ENCODE measurements around the gene METTL21C. TPM values are rescaled to one million over a fixed set of nuclear protein-coding genes. Genes with fewer than 3 reads are reported as not detected.

The METTL21C gene
- total and polyA plus RNA-seq, 7 donors = 0.19 to 12.5 (median 0.34) TPM

DNA sequence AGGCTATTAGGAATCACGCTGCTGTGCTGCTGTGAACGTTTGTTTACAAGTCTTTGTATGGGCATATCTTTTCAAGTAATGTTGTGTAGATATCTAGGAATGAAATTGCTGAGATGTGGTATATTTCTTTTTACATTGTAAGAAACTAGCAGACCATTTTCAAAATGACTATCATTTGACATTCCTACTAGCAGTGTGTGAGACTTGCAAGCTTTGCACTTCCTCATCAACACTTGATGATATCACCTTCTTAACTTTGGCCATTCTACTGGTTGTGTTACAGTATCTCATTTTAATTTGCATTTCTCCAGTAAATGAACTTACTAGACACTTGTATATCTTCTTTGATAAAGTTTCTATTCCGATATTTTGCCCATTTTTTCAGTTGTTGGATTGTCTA lies 12.1 kb downstream of the METTL21C start:
- WGBS, 3 donors = 82 to 83% (median 83%) methylated on average over 3 of the region's 3 CpGs
- Histone ChIP-seq H3K27ac (no peak overlapping the region), H3K27me3 (ENCODE audit: insufficient read depth in 3 of 3, low read length in 2 of 3) (no peaks in the 10 kb centered on the region), H3K4me1 (peaks cover 14% of the 10 kb centered on the region), H3K36me3 (ENCODE audit: insufficient read depth in 1 of 2, low read depth in 1 of 2) (peaks cover 0 to 13% of the 10 kb centered on the region in 2 donors), H3K4me3 (no peak overlapping the region), H3K9me3 (no peaks in the 10 kb centered on the region)
- no peak for TF ChIP-seq CTCF (IDR thresholded peaks at IDR 0.05)
- ATAC-seq = no peak
- intact Hi-C loops (cut with DNase I) = no loop called here
- no peak for DNase-seq

- intact Hi-C loops (cut with DNase I) = no loop called here
- H3K4me1 ChIP-seq = peaks cover 19% of the 10 kb centered on the region
- H3K4me3 ChIP-seq = no peak overlapping the region
- peaks cover 0 to 13% of the 10 kb centered on the region in 2 donors for H3K36me3 ChIP-seq (ENCODE audit: insufficient read depth in 1 of 2, low read depth in 1 of 2)
- H3K27me3 ChIP-seq (ENCODE audit: insufficient read depth in 3 of 3, low read length in 2 of 3) = no peaks in the 10 kb centered on the region
- no peaks in the 10 kb centered on the region for H3K9me3 ChIP-seq
- ATAC-seq = no peak
- WGBS, 3 donors = 63 to 73% (median 67%) methylated on average over 4 of the region's 4 CpGs
- no peak for DNase-seq
- no peak for TF ChIP-seq CTCF (IDR thresholded peaks at IDR 0.05)
- H3K27ac ChIP-seq = no peak overlapping the region
These were observed 12.6 kb downstream of the METTL21C start for GRCh38 chr13:102682211-102682610.

DNA sequence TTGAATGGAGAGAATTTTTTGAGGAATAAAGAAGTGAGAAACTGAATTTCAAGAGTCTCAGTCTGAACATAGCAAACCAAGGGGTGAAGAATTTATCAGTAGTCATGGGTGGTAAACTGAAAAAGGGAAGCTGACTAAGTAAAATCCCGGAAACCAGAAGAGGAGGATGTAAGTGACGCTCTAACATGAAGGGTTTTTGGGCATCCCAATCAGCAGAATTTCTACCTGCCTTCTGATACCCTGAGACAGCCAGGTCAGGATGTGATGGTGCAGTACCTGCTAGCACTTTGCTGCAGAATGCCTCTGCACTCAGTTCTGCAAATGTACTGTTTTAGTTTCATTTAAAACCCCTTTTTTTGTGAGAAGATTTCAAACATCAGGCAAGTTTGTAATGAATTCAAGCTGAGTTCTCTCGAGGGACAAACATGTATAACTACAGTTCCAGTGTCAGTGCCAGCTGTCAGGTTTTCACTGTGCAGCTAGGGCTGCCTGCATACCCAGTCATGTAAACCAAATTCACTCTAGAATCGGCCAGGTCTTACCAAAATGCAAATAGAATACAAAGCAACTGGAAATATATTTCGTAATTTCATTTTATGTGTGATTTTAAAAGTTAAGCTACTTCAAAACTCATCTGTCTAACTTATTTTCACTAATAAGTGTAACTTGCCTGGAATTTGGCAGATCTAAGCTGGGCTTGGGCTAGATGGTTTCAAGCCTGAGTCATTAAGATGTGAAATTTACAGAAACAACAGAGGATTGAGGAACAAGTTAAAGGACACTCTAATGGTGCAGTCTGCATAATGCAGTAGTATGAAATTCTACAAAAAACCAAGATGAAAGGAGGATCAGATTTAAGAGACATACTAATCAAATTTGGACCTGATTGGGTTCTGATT lies 13.8 kb downstream of the METTL21C start:
- intact Hi-C loops (cut with DNase I) = no loop called here
- Histone ChIP-seq H3K4me3 (no peak overlapping the region), H3K27ac (peak overlapping the region; percentile 8), H3K4me1 (peaks cover 28% of the 10 kb centered on the region), H3K27me3 (ENCODE audit: insufficient read depth in 3 of 3, low read length in 2 of 3) (no peaks in the 10 kb centered on the region), H3K36me3 (ENCODE audit: insufficient read depth in 1 of 2, low read depth in 1 of 2) (peaks cover 0 to 14% of the 10 kb centered on the region in 2 donors), H3K9me3 (no peaks in the 10 kb centered on the region)
- DNase-seq (no peak), ATAC-seq (no peak)
- 56 to 60% (median 60%) methylated on average over 5 of the region's 5 CpGs for WGBS, 3 donors
- TF ChIP-seq CTCF (IDR thresholded peaks at IDR 0.05) = no peak

DNA sequence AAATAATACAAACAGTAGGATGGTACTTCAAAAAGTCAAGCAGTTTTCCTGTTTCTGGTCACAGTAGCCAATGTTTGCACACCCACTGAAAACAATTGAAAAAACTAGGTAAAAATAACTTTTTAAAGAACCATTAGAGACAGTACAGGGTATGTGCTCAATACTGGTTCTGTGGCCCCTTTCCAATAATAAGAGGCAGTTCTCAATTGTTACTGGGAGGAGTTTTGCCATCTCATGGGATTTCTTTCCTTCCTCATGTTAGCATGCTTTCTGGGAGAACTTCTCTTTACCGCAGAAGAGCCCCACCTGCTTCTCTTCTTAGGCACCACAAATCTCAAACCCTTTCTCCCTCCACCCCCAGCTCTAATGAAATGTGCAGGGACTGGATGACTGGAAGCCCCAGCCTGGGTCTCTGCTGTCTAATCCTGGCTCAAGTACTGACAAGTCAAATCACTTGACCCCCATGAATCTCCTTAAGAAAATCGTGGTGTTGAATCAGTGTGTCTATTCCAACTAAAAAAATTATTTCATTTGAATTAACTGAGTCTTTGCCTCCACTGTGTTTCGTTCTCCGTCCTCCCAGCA lies 14.6 kb downstream of the METTL21C start:
- no peak for TF ChIP-seq CTCF (IDR thresholded peaks at IDR 0.05)
- 64 to 83% (median 81%) methylated on average over 4 of the region's 4 CpGs for WGBS, 3 donors
- Histone ChIP-seq H3K36me3 (ENCODE audit: insufficient read depth in 1 of 2, low read depth in 1 of 2) (peaks cover 0 to 22% of the 10 kb centered on the region in 2 donors), H3K27me3 (ENCODE audit: insufficient read depth in 3 of 3, low read length in 2 of 3) (no peaks in the 10 kb centered on the region), H3K4me3 (no peak overlapping the region), H3K27ac (no peak overlapping the region), H3K9me3 (no peaks in the 10 kb centered on the region), H3K4me1 (peaks cover 36% of the 10 kb centered on the region)
- DNase-seq (no peak), ATAC-seq (no peak)
- intact Hi-C loops (cut with DNase I) = no loop called here

Data from psoas muscle (tissue), 8 donors.